Jurkat, Clone E6-1 (cell line): ENCODE measurements around the gene BTG4.

Experiments
- DNase-seq: peaks from one replicate; pipeline ENCODE4 v3.0.0-alpha.2; 2011; ENCODE audit warnings: low read depth, low spot score
- H3K4me3 ChIP-seq: 2 replicates; pipeline ENCODE4 v1.5.1; 2011; ENCODE audit warnings: mild to moderate bottlenecking, low read length, control low read depth, moderate library complexity

Gene BTG4

GRCh38 chr11:111514216-111515031 lies 2.2 kb upstream of the BTG4 start, which contains the start of gene HOATZ:
Gene HOATZ (plus strand): TSS chr11:111514778. CDS start chr11:111514785, 7 bp downstream.
- peak within 1 kb of the TSS; percentile 32 for H3K4me3 ChIP-seq
- peak; percentile 32 for DNase-seq

- DNase-seq, result no peak
- no peak overlapping the region for H3K4me3 ChIP-seq
These were observed 1.0 kb upstream of the BTG4 start for GRCh38 chr11:111513240-111513605.

GRCh38 chr11:111510311-111510710 lies 1.9 kb downstream of the BTG4 start:
- H3K4me3 ChIP-seq, result no peak overlapping the region
- no peak for DNase-seq

- no peak for DNase-seq
- H3K4me3 ChIP-seq, result no peak overlapping the region
These were observed 9.6 kb downstream of the BTG4 start for GRCh38 chr11:111502611-111503010.

- no peak overlapping the region for H3K4me3 ChIP-seq
- DNase-seq, result no peak
These were observed 11.7 kb downstream of the BTG4 start for GRCh38 chr11:111500481-111500880.

- DNase-seq, result no peak
- H3K4me3 ChIP-seq, result no peak overlapping the region
These were observed 12.7 kb downstream of the BTG4 start for GRCh38 chr11:111499483-111499882.

GRCh38 chr11:111494040-111494439 lies 18.1 kb downstream of the BTG4 start:
- no peak for DNase-seq
- H3K4me3 ChIP-seq, result no peak overlapping the region

GRCh38 chr11:111490496-111490895 lies 21.7 kb downstream of the BTG4 start:
- no peak for DNase-seq
- H3K4me3 ChIP-seq, result no peak overlapping the region

- H3K4me3 ChIP-seq, result no peak overlapping the region
- DNase-seq, result no peak
These were observed 28.8 kb downstream of the BTG4 start for GRCh38 chr11:111483431-111483830.

GRCh38 chr11:111479666-111480065 lies 32.5 kb downstream of the BTG4 start:
- no peak for DNase-seq
- H3K4me3 ChIP-seq, result no peak overlapping the region

- DNase-seq, result no peak
These were observed 34.3 kb downstream of the BTG4 start for GRCh38 chr11:111477898-111478297.

GRCh38 chr11:111476956-111477355 lies 35.2 kb downstream of the BTG4 start:
- H3K4me3 ChIP-seq, result no peak overlapping the region
- no peak for DNase-seq

More at GRCh38 chr11:111477898-111478297, 34.3 kb downstream of the BTG4 start:
- H3K4me3 ChIP-seq, result no peak overlapping the region

GRCh38 chr11:111476366-111476765 lies 35.8 kb downstream of the BTG4 start:
- no peak for DNase-seq
- H3K4me3 ChIP-seq, result no peak overlapping the region

GRCh38 chr11:111474432-111474831 lies 37.8 kb downstream of the BTG4 start:
- DNase-seq, result no peak
- no peak overlapping the region for H3K4me3 ChIP-seq

GRCh38 chr11:111472228-111472627 lies 40.0 kb downstream of the BTG4 start:
- DNase-seq, result no peak

GRCh38 chr11:111469200-111469599 lies 43.0 kb downstream of the BTG4 start:
- no peak overlapping the region for H3K4me3 ChIP-seq
- peak; percentile 19 for DNase-seq

More at GRCh38 chr11:111472228-111472627, 40.0 kb downstream of the BTG4 start:
- H3K4me3 ChIP-seq, result no peak overlapping the region

GRCh38 chr11:111466615-111467014 lies 45.6 kb downstream of the BTG4 start:
- no peak overlapping the region for H3K4me3 ChIP-seq
- DNase-seq, result no peak

- DNase-seq, result no peak
- H3K4me3 ChIP-seq, result no peak overlapping the region
These were observed 46.8 kb downstream of the BTG4 start for GRCh38 chr11:111465400-111465799.

GRCh38 chr11:111463276-111463675 lies 48.9 kb downstream of the BTG4 start:
- no peak for DNase-seq
- H3K4me3 ChIP-seq, result no peak overlapping the region

- H3K4me3 ChIP-seq, result no peak overlapping the region
- no peak for DNase-seq
These were observed 49.9 kb downstream of the BTG4 start for GRCh38 chr11:111462329-111462728.
